Iris pigment epithelial cell (primary cell): ENCODE measurements around the gene OLFM4.

Source experiments
- DNase-seq: peaks from one replicate; pipeline ENCODE4 v3.0.0-alpha.2; 2011; ENCODE audit warnings: low read depth

The OLFM4 gene

DNA sequence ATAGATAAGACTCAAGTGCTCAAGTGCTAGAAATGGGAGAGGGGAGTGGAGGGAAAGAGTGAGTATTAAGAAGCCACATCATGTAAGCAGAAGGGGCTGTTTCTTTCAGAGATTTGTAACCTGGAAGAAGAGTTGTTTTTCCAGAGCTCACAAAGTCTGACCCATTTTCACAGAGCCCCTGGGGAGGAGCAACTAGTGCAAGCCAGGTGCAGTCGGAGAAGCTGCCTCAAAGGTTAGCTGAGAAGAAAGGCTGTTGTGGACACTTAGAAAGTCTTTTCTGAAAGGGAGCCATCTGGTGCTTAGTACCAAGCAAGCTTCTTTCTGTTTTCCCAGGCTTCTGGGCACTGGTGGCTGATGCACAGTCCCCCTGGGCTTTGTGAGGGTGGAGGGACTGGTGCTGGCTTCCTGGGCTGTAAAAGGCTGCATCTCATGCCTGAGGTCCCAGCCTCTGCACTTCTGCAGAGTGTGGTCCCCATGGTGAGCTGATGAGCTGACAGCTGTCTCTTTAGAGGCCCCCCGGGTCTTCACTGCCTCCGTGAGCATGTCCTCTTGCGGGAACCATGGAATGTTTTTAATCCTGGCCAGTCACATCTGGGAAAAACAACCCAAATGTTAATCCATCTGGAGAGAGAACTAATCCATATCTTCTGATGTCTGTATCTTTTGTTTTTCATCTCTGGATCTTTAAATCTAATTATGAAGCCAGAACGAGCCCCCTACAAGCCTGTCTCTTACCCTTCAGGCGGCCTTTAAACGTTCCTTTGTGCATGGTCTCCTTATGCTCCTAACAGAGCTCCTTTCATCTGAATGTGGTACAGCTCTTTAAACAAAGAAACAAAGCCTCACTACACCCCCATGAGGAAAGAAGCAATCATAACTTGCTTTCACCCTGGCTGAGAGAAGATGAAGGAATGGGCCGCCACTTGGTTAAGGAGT lies 40.2 kb downstream of the OLFM4 start:
- no peak for DNase-seq

DNA sequence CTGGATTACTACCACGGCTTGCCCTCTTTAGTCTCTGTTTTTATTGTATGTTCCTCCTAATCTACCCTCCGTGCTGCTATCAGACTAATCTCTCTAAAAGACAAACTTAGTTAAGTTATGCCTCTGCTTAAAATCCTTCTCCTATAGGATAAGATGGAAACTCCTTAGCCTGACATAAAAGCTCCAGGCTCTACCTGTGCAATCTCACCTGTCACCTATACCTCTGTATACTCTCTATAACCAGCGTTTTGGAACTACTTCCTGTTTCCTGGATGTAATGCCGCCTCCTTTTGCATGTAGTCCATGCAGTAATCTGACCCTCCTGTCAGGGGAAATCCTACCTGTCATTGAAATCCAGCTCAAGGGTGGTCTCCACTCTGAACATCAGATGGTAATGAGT lies 41.2 kb downstream of the OLFM4 start:
- DNase-seq, result no peak

DNA sequence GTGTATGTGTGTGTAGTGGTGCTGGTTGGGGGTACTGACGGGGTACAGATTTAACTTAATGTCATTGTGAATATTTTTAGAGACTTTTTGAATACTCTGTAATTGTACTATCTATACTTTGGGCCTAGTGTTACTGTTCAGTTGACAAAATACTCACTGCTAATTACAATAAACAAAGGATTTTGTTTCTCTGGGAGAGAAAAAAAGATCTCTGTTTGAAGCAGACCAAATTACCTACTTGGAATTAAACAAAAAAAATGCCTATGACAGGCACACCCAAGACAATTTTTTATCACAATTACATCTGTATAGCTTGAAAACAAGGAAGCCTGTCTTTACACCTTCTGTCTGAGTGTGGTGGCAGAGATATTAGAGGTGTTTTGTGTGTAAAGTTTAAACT lies 45.1 kb downstream of the OLFM4 start:
- DNase-seq, result no peak

DNA sequence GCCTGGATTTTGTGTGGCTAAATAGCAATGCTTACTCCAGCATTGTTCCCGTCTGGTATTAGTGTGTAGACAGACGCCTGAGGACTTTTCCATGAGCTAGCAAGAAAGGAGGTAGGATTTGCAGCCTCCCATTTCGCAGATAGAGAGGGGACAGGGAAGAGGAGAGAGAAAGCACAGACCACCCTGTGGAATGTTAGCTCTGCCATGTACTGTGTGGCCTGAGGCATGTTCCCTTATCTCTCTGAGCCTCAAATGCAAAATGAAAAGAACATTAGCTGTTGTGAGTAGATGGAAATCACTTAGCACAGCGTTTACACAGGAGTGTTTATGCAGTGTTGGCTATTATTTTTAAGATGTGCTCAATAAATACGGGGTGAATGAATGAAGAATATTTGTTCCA lies 45.5 kb downstream of the OLFM4 start:
- no peak for DNase-seq

DNA sequence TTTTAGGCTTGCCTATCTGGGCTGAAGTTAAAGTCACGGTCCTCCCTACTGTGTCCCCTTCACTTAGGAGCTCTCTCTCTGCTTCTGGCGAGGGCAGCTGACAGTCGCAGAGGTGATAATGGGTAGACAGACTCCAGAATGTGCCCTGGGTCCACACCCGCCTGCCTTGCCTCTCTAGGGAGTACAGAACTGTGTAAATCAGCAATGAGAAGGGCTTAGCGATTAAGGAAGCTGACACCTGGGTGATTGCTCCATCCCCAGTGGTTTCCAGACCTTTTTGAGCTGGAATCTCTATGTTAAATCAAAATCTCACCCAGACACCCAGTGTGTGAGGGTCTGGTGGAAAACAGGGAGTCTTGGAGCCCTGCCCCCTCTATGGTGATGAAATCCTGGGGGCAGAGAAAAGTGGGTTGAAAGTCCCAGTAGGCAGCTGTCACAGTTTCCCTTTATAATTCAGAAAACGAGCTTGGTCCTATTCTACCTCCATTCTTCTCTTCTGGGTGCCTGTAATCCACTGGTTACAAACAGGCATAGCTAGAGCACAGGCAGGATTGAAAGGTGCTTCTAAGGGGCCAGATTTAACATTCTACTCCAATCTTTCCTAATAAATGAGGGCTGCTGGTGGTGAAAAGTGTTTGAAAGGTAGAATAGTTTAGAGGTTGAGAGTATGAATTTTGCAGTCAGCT lies 46.9 kb downstream of the OLFM4 start:
- DNase-seq, result no peak

DNA sequence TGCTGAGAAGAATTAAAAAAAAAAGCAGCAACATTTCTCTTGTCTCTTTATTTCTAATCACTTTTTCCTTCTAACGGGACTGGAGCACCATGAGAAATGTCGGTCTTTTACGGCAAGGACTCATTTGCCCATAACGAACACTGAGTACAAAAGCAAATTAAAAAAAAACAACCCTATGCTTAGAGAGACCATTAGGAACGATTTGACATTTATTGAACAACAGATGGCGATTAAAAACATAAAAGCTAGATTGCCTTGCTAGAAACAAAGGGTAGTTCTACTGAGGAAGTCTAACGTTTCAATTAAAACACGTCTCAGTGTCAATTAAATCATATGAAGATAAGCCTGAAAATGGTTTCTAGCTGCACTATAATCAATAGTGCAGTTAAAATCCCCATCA lies 51.1 kb downstream of the OLFM4 start:
- DNase-seq, result no peak

DNA sequence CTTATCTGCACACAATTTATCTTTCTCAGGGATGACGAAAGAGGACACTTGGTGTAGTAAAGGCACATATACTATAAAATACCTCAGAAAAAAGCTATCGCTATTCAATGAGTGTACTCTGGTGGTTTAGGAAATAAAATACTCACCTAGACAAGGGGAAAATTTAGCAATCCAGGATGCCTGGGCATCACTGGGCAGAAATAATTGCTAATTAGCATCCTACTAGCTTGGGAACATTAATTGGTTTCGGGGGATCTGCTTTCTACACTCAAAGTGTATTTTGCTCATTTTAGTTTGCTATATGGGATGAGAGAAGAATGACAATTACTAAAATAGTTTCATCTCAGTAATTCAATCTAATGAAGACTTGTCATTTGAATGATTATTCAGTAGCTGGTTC lies 60.3 kb downstream of the OLFM4 start:
- no peak for DNase-seq

DNA sequence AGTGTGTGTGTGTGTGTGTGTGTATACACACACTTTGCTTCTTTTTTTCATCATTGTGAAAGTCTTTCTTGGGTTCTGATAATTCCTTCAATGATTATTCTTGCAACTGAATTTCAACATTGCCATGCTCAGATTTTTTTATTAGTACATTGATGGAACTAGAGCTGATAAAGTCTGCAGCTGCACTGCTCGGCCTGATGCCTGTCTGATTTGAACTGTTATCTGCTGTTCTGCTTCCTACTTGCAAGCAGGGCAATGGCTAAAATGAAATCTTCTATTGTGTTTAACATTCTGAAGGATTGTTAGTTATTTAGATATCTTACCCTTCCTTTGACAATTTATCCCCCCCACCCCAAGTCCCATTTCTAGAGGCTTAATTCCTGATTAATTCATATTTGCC lies 61.3 kb downstream of the OLFM4 start:
- DNase-seq, result no peak

DNA sequence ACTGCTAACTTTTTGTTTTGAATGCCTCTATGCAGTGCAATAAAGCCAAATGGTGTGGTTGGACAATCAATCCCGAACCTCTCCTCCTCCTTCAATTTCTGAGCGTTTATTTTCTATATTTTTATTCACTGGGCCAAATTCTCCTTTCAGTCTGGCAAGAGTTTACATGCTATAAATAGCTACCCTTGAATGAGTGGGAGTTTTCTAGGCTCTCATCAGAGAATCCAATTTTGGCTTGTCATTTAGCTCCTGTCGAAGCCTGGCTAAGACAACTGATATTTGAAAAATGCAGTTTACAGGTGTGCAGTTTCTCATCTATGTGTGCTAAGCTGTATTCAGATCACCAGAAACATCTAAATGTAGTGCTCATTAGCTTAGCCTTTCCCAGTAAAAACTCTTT lies 61.8 kb downstream of the OLFM4 start:
- DNase-seq, result no peak

DNA sequence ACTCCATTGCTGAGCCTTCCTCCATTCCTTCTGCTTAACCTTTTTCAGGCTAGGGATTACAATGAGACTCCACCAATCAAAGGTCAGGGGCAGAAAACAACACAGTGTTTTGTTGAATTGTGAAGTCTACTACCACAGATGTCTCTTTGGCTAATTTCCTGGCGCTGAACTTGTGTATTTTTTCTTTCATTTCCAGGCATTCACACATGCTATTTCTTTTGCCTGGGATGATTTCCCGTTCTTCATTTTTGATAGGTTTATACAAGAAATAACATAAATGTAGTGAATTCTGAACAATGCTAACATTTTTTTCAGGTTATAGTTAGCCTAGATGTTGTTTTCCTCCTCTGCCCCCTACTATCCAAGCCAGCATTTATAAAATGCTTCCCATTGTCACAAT lies 64.3 kb downstream of the OLFM4 start:
- DNase-seq, result no peak

DNA sequence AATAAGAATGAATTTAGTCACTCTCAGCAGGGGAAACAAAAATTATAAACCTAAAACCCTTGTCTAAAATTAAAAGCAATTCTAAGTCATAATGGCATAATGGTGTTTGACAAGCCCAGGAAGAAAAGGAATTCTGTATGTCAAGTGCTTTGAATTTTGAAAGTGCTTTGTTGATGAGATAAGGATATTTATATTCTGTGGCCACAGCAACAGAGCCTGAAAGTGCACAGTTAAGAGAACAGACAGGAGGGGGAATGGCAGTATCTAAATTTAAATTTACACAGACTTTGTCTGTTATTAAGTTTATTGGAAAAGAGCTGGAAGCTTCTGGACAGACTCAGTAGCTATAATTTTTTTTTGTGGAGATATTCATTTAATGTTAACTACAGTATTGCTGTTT lies 69.8 kb downstream of the OLFM4 start:
- DNase-seq, result no peak

DNA sequence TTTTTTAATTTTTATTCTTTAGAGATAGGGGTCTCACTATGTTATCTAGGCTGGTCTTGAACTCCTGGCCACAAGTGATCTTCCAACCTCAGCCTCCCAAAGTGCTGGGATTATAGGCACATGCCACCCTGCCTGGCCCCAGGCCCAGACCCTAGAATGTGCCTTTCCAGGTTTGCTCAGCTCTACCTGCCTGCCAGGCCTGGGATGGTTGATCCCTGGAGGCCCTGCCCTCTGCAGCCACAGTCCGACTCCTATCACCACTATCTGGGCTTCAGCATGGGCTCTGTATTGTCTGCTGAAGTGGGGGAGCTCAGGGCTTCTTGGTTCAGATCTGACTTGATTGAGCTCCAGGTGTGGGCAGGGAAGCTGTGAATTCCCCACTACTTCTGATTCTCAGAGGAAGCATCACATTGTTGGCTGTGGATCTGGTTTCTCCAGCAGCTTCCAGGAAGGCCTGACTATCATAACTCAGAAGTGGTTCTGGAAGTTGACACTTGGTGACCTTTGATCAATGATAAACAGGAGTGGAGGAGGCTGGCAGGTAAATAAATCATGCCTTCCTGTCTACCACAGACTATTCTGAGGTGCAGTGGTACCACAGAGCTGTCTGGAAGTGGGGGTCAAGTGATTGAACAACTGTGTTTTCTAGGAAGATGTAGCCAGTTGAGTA lies 71.9 kb downstream of the OLFM4 start:
- no peak for DNase-seq
